K562 (cell line): ENCODE measurements around the gene KIF6. TPM values are rescaled to one million over a fixed set of nuclear protein-coding genes. Genes with fewer than 3 reads are reported as not detected.

Experiments used
- ATAC-seq: fragments of 200-7000 bp; cut with Tn5 transposase; 3 replicates; pipeline ENCODE4 v1.9.1; 2020; ENCODE audit warnings: moderate library complexity
- BruUV-seq: library from RNA; stranded (reverse); fragments of 400-500 nt; replicated peaks from 2 replicates; lab custom pipeline; 2021; lab: Mats Ljungman, UMichigan
- CTCF ChIA-PET: fragments of 300-600 bp; formaldehyde crosslinking; extraction: SDS; loops from one replicate; lab custom pipeline; 2021; ENCODE audit warnings: low intra/inter-chr PET ratio; lab: Yijun Ruan, JAX
- POLR2A ChIA-PET: fragments of 300-600, 350-650 bp; sonication (Branson Sonifier 250); formaldehyde crosslinking; extraction: SDS; loops from one replicate; lab custom pipeline; 2021; ENCODE audit warnings: antibody characterized with exemption, inconsistent platforms; lab: Yijun Ruan, JAX
- DNase-seq, 4 experiments: peaks; one replicate each; pipeline versions ENCODE4 v3.0.0 to v3.0.0-alpha.2; 2011 to 2018; ENCODE audit warnings: low spot score in 3 of 4, mixed read lengths in 3 of 4; ENCODE audit errors: extremely low read depth in 1 of 4
- FAIRE-seq: peaks from 2 replicates; lab custom pipeline; 2011; peaks lifted over from hg19 to GRCh38; lab: Jason Lieb, UNC
- H2AFZ ChIP-seq: 2 replicates; pipeline ENCODE4 v1.6.0; 2011; ENCODE audit warnings: low read depth, low read length, control low read depth, inconsistent platforms
- H3K27ac ChIP-seq: fragments of 200-600 bp; 3 replicates; pipeline ENCODE4 v1.8.0; 2011; ENCODE audit warnings: low read depth, mild to moderate bottlenecking, control low read depth, inconsistent platforms, low read length, moderate library complexity, mixed read lengths; ENCODE audit errors: extremely low read depth
- H3K27me3 ChIP-seq, 2 experiments: fragments of 300-600 bp in 1 of 2; 2 replicates in 1 of 2; 3 replicates in 1 of 2; pipeline versions ENCODE4 v1.6.0 to v1.8.0; 2011; ENCODE audit warnings: inconsistent platforms in 2 of 2, low read length in 2 of 2, mild to moderate bottlenecking in 1 of 2, mixed read lengths in 1 of 2, moderate library complexity in 1 of 2; ENCODE audit not compliant: control insufficient read depth in 2 of 2, insufficient read depth in 2 of 2
- H3K36me3 ChIP-seq: fragments of 300-600 bp; 3 replicates; pipeline ENCODE4 v1.8.0; 2011; ENCODE audit warnings: mild to moderate bottlenecking, low read length, inconsistent platforms; ENCODE audit not compliant: control insufficient read depth, insufficient read depth
- H3K4me1 ChIP-seq, 2 experiments: fragments of 200-600 bp in 1 of 2; replicated peaks in 1 of 2; 2 replicates in 1 of 2; 3 replicates in 1 of 2; pipeline versions ENCODE4 v1.5.1 to v1.8.0; 2011; ENCODE audit warnings: inconsistent platforms in 2 of 2, low read length in 2 of 2, mild to moderate bottlenecking in 1 of 2, mixed read lengths in 1 of 2, moderate library complexity in 1 of 2; ENCODE audit not compliant: control insufficient read depth in 2 of 2, insufficient read depth in 2 of 2
- H3K4me2 ChIP-seq: 2 replicates; pipeline ENCODE4 v1.6.1; 2011; ENCODE audit warnings: low read length, control low read depth, inconsistent platforms, mixed read lengths; ENCODE audit not compliant: insufficient read depth
- H3K4me3 ChIP-seq: fragments of 200-600 bp; sonication (generic), shearing (Covaris generic); 2 replicates; pipeline ENCODE4 v1.5.1; 2016; ENCODE audit warnings: control low read depth, inconsistent platforms
- H3K79me2 ChIP-seq: fragments of 200-600 bp; 3 replicates; pipeline ENCODE4 v1.8.0; 2011; ENCODE audit warnings: low read length, inconsistent platforms; ENCODE audit not compliant: control insufficient read depth, insufficient read depth
- H3K9ac ChIP-seq, 2 experiments: 2 replicates each; pipeline versions ENCODE4 v1.6.0 to v1.6.1; 2011; ENCODE audit warnings: low read depth in 2 of 2, low read length in 2 of 2, control low read depth in 1 of 2, inconsistent platforms in 1 of 2, mild to moderate bottlenecking in 1 of 2, mixed read lengths in 1 of 2; ENCODE audit not compliant: insufficient read depth in 1 of 2
- H3K9me1 ChIP-seq: one replicate; pipeline ENCODE4 v1.6.0; 2011; ENCODE audit warnings: inconsistent platforms, mild to moderate bottlenecking, low read length, moderate library complexity; ENCODE audit not compliant: control insufficient read depth, insufficient read depth
- H3K9me3 ChIP-seq: replicated peaks from 2 replicates; pipeline ENCODE4 v1.5.1; 2011; ENCODE audit warnings: low read depth, low read length, inconsistent platforms; ENCODE audit not compliant: control insufficient read depth, insufficient read depth
- H4K20me1 ChIP-seq: replicated peaks from 2 replicates; pipeline ENCODE4 v1.6.1; 2011; ENCODE audit warnings: low read length, inconsistent platforms, mixed read lengths; ENCODE audit not compliant: control insufficient read depth, insufficient read depth
- ADNP ChIP-seq: fragments of 200-800 bp; sonication (Bioruptor generic); IDR thresholded peaks from 2 replicates; pipeline ENCODE4 v1.6.1; 2016; ENCODE audit warnings: missing genetic modification characterization, missing compliant biosample characterization
- ATF4 ChIP-seq: fragments of 450-650 bp; formaldehyde crosslinking; IDR thresholded peaks from 2 replicates; pipeline ENCODE4 v1.4.0; 2022; ENCODE audit warnings: mild to moderate bottlenecking, moderate library complexity
- CHD2 ChIP-seq: IDR thresholded peaks from 2 replicates; pipeline ENCODE4 v1.6.1; 2011; ENCODE audit warnings: low read depth, low read length
- NFE2L1 ChIP-seq: fragments of 450-650 bp; IDR thresholded peaks from 2 replicates; pipeline ENCODE4 v1.6.1; 2016; ENCODE audit warnings: missing genetic modification characterization, low read depth, mild to moderate bottlenecking, missing compliant biosample characterization, moderate library complexity, borderline replicate concordance
- SFPQ ChIP-seq: fragments of 200-400 bp; formaldehyde crosslinking; IDR thresholded peaks from 2 replicates; pipeline ENCODE4 v1.6.1; 2017; ENCODE audit warnings: mild to moderate bottlenecking, low read depth, low read length, moderate library complexity
- XRCC4 ChIP-seq: IDR thresholded peaks from one replicate; pipeline ENCODE4 v1.6.1; 2011; ENCODE audit not compliant: insufficient read depth, insufficient read length; ENCODE audit errors: extremely low read depth
- ZNF23 ChIP-seq: fragments of 250-450 bp; sonication (Bioruptor Pico); IDR thresholded peaks from 2 replicates; pipeline ENCODE4 v1.4.0; 2020; ENCODE audit warnings: mild to moderate bottlenecking
- in situ Hi-C: fragments of 300-500 bp; cut with MboI; formaldehyde crosslinking; loops from 4 replicates; pipeline ENCODE4 v1.15.0; 2018; ENCODE audit warnings: inconsistent platforms, mixed read lengths
- intact Hi-C: fragments of 100-400 bp; cut with micrococcal nuclease; formaldehyde crosslinking; loops from 2 replicates; pipeline ENCODE4 v1.14.2; 2022
- polyA plus RNA-seq, 8 experiments: library from polyadenylated mRNA; depleted of rRNA in 4 of 8; stranded (reverse) in 5 of 8; unstranded in 3 of 8; fragments of >200 nt; fragmentation: Nextera tagmentation in 2 of 8; fragmentation: Illumina TruSeq in 1 of 8; extraction: Ambion mirVana in 2 of 8; extraction: Trizol in 1 of 8; gene quantifications; 2 replicates each; pipeline versions ENCODE4 v1.2.1 to v1.2.3, GENCODE V29; 2011 to 2014; ENCODE audit warnings: inconsistent platforms in 1 of 8, missing spikeins in 1 of 8
- total RNA-seq, 7 experiments: library from RNA; depleted of rRNA in 6 of 7; stranded (reverse); fragments of >200 nt in 6 of 7; fragmentation: Illumina TruSeq in 2 of 7; extraction: Trizol in 2 of 7; gene quantifications; 2 replicates each; pipeline versions ENCODE4 v1.2.1 to v1.2.3, GENCODE V29; 2011 to 2021; ENCODE audit warnings: low replicate concordance in 1 of 7
- TF ChIP-seq, protein P1 (sequence below): fragments of 450-650 bp; IDR thresholded peaks from 2 replicates; pipeline ENCODE4 v1.6.1; 2016; ENCODE audit warnings: antibody characterized with exemption
- TF ChIP-seq, protein P2 (sequence below): fragments of 250-450 bp; sonication (Bioruptor Pico); IDR thresholded peaks from 2 replicates; pipeline ENCODE4 v1.4.0; 2020; ENCODE audit warnings: mild to moderate bottlenecking, moderate library complexity, borderline replicate concordance
- TF ChIP-seq, protein P3 (sequence below): fragments of 450-650 bp; IDR thresholded peaks from 2 replicates; pipeline ENCODE4 v1.6.1; 2018; ENCODE audit not compliant: partially characterized antibody

Gene KIF6
- total and polyA plus RNA-seq, 9 of the 15 experiments (the other 6 are each of a cell fraction or from before 2014, with no cell fraction given) = not detected

DNA sequence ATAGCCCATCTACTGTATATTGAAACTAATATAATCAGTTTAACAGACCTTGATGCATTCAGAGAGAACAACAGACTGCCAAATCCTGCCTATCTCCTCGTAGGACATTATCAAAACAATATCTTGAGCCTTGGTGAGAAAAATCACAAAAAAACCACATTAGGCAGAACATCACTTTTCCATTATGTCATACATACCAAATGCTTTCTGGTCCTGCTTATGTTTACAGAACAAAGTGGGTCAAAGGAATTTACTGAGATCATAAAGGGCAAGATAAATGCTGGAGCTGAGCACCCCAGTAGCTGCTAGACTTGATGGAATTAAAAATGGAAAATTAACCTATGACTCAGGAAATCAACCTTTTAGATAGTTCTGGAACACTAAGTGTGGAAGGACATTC is 207.5 kb downstream of the KIF6 start (continued):
- no peak for TF ChIP-seq SFPQ
- no peak for TF ChIP-seq ZNF23 (CRISPR knock-in tag)

- no peak overlapping the region for H3K4me2 ChIP-seq
- no peaks in the 10 kb centered on the region for H3K9me1 ChIP-seq
- H3K79me2 ChIP-seq = no peaks in the 10 kb centered on the region
- in situ Hi-C loops = no loop called here
- no peak overlapping the region for H3K27ac ChIP-seq
- POLR2A ChIA-PET = no interaction called here
- no TSS peak for BruUV-seq
- FAIRE-seq (no peak), DNase-seq (no peak), ATAC-seq (no peak)
- no peaks in the 10 kb centered on the region for H4K20me1 ChIP-seq
- no peaks in the 10 kb centered on the region for H3K27me3 ChIP-seq
- no peak overlapping the region for H2AFZ ChIP-seq
- CTCF ChIA-PET = no interaction called here
- H3K9me3 ChIP-seq = no peaks in the 10 kb centered on the region
- no peaks in the 10 kb centered on the region for H3K4me1 ChIP-seq
- no peak overlapping the region for H3K4me3 ChIP-seq
- no peak overlapping the region for H3K9ac ChIP-seq
- intact Hi-C loops = no loop called here
- TF ChIP-seq, protein P1, sequence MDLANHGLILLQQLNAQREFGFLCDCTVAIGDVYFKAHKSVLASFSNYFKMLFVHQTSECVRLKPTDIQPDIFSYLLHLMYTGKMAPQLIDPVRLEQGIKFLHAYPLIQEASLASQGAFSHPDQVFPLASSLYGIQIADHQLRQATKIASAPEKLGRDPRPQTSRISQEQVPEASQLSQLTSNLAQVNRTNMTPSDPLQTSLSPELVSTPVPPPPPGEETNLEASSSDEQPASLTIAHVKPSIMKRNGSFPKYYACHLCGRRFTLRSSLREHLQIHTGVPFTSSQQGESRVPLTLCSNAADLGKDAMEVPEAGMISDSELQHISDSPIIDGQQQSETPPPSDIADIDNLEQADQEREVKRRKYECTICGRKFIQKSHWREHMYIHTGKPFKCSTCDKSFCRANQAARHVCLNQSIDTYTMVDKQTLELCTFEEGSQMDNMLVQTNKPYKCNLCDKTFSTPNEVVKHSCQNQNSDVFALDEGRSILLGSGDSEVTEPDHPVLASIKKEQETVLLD = no peak
- no peak for TF ChIP-seq XRCC4
- TF ChIP-seq, protein P2, sequence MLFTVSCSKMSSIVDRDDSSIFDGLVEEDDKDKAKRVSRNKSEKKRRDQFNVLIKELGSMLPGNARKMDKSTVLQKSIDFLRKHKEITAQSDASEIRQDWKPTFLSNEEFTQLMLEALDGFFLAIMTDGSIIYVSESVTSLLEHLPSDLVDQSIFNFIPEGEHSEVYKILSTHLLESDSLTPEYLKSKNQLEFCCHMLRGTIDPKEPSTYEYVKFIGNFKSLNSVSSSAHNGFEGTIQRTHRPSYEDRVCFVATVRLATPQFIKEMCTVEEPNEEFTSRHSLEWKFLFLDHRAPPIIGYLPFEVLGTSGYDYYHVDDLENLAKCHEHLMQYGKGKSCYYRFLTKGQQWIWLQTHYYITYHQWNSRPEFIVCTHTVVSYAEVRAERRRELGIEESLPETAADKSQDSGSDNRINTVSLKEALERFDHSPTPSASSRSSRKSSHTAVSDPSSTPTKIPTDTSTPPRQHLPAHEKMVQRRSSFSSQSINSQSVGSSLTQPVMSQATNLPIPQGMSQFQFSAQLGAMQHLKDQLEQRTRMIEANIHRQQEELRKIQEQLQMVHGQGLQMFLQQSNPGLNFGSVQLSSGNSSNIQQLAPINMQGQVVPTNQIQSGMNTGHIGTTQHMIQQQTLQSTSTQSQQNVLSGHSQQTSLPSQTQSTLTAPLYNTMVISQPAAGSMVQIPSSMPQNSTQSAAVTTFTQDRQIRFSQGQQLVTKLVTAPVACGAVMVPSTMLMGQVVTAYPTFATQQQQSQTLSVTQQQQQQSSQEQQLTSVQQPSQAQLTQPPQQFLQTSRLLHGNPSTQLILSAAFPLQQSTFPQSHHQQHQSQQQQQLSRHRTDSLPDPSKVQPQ (CRISPR knock-in tag) = no peak
- TF ChIP-seq, protein P3, sequence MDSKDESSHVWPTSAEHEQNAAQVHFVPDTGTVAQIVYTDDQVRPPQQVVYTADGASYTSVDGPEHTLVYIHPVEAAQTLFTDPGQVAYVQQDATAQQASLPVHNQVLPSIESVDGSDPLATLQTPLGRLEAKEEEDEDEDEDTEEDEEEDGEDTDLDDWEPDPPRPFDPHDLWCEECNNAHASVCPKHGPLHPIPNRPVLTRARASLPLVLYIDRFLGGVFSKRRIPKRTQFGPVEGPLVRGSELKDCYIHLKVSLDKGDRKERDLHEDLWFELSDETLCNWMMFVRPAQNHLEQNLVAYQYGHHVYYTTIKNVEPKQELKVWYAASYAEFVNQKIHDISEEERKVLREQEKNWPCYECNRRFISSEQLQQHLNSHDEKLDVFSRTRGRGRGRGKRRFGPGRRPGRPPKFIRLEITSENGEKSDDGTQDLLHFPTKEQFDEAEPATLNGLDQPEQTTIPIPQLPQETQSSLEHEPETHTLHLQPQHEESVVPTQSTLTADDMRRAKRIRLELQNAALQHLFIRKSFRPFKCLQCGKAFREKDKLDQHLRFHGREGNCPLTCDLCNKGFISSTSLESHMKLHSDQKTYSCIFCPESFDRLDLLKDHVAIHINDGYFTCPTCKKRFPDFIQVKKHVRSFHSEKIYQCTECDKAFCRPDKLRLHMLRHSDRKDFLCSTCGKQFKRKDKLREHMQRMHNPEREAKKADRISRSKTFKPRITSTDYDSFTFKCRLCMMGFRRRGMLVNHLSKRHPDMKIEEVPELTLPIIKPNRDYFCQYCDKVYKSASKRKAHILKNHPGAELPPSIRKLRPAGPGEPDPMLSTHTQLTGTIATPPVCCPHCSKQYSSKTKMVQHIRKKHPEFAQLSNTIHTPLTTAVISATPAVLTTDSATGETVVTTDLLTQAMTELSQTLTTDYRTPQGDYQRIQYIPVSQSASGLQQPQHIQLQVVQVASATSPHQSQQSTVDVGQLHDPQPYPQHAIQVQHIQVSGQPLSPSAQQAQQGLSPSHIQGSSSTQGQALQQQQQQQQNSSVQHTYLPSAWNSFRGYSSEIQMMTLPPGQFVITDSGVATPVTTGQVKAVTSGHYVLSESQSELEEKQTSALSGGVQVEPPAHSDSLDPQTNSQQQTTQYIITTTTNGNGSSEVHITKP = no peak
- TF ChIP-seq CHD2 = no peak
- no peak for TF ChIP-seq NFE2L1
- TF ChIP-seq ATF4 = no peak
- TF ChIP-seq ADNP = no peak
- no peaks in the 10 kb centered on the region for H3K36me3 ChIP-seq
Observed at GRCh38 chr6:39516471-39516870, 208.7 kb downstream of the KIF6 start.
